ENCODE data around the gene OR6B1.
"Not testable (repeated sequence)": the region's sequence is repeated elsewhere in the genome, so short reads cannot be mapped to it uniquely, and the experiment has no call there.

Gene OR6B1

DNA sequence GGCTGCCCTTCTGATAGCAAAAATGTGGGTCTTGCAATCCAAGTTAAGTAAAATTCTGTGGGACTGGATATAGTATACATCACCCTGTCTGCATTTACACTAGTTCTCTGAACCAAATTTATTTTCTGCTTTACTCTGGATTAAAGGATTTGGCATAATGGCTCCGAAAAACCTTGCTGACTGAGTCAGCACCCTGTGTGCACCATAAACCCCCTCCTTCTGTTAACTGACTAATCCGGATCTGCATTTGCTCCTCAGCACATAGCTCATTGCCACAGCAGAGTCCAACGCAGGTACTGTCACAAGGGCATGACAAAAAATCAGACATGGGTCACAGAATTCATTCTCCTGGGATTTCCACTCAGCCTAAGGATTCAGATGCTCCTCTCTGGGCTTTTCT is 50.0 kb downstream of the OR6B1 start:
- DNase-seq, result no peak

GRCh38 chr7:144050884-144051283 is 50.8 kb downstream of the OR6B1 start:
- DNase-seq, result not testable (repeated sequence)

DNA sequence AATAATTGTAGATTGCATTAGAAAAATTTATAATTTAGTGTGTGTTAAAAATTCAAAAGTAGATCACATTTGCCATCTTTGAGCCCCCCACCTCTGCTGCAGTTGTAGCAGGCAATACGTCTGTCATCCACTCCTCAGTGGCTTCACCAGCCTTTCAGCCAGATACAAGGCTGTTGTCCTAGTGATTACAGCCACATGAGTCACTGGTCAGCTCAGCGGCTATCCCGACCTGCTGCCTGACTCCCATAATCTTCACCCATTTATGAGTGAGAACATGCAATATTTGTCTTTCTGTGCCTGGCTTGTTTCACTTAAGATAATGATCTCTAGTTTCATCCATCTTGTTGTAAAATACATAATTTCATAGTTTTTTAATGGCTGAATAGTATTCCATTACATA is 57.8 kb downstream of the OR6B1 start:
- DNase-seq, result no peak
